GM19238 (cell line): ENCODE measurements around the gene D2HGDH.
"Not testable (repeated sequence)": the region's sequence is repeated elsewhere in the genome, so short reads cannot be mapped to it uniquely, and the experiment has no call there.

Source experiments
- DNase-seq: peaks from one replicate; pipeline ENCODE4 v3.0.0; 2011; ENCODE audit warnings: low spot score; ENCODE audit not compliant: insufficient read length

The D2HGDH gene

GRCh38 chr2:241724975-241725870 is 9.2 kb upstream of the D2HGDH start:
- no peak for DNase-seq

GRCh38 chr2:241726459-241726858 is 8.0 kb upstream of the D2HGDH start:
- DNase-seq: no peak

GRCh38 chr2:241728000-241728399 is 6.4 kb upstream of the D2HGDH start:
- no peak for DNase-seq

GRCh38 chr2:241728627-241729026 is 5.8 kb upstream of the D2HGDH start:
- DNase-seq: no peak

- DNase-seq: no peak
Measured at GRCh38 chr2:241729868-241730267, 4.6 kb upstream of the D2HGDH start.

- no peak for DNase-seq
Measured at GRCh38 chr2:241730671-241731293, 3.6 kb upstream of the D2HGDH start.

- DNase-seq: not testable (repeated sequence)
Measured at GRCh38 chr2:241732513-241733186, 1.8 kb upstream of the D2HGDH start.

- no peak for DNase-seq
Measured at GRCh38 chr2:241733391-241734207, 831 bp upstream of the D2HGDH start.

- peak; percentile 39 for DNase-seq
Measured at GRCh38 chr2:241734208-241734466, 293 bp upstream of the D2HGDH start.

GRCh38 chr2:241736111-241736510 is 1.7 kb downstream of the D2HGDH start:
- DNase-seq: no peak

GRCh38 chr2:241738040-241738686 is 3.7 kb downstream of the D2HGDH start:
- no peak for DNase-seq

- no peak for DNase-seq
Measured at GRCh38 chr2:241739177-241739576, 4.7 kb downstream of the D2HGDH start.

- no peak for DNase-seq
Measured at GRCh38 chr2:241739651-241740050, 5.2 kb downstream of the D2HGDH start.

- no peak for DNase-seq
Measured at GRCh38 chr2:241741016-241741415, 6.6 kb downstream of the D2HGDH start.

GRCh38 chr2:241742320-241742939 is 8.0 kb downstream of the D2HGDH start:
- no peak for DNase-seq

- DNase-seq: not testable (repeated sequence)
Measured at GRCh38 chr2:241743008-241743407, 8.6 kb downstream of the D2HGDH start.

GRCh38 chr2:241743620-241744019 is 9.2 kb downstream of the D2HGDH start:
- DNase-seq: no peak

GRCh38 chr2:241744028-241744754 is 9.8 kb downstream of the D2HGDH start:
- DNase-seq: no peak

GRCh38 chr2:241745276-241745675 is 10.8 kb downstream of the D2HGDH start:
- DNase-seq: no peak

- no peak for DNase-seq
Measured at GRCh38 chr2:241746084-241746483, 11.7 kb downstream of the D2HGDH start.
